ENCODE data around the gene CACNA1B.

Gene CACNA1B

GRCh38 chr9:137912671-137913070 lies 35.1 kb downstream of the CACNA1B start:
- H4K8ac ChIP-seq (ENCODE audit: low read depth, low read length): no peak overlapping the region
- no peak overlapping the region for H2AK5ac ChIP-seq (ENCODE audit: low read depth, low read length)
- no peak overlapping the region for H3K4me2 ChIP-seq (ENCODE audit: insufficient read depth, low read length, poor library complexity, severe bottlenecking)
- H3K36me3 ChIP-seq (replicated peaks in 1 of 2; ENCODE audit: control insufficient read depth in 2 of 2, insufficient read depth in 2 of 2, low read length in 2 of 2): no peaks in the 10 kb centered on the region
- no peak overlapping the region for H2BK5ac ChIP-seq (ENCODE audit: low read length)
- H3K79me1 ChIP-seq (ENCODE audit: low read depth, low read length): peaks cover 2% of the 10 kb centered on the region
- no peak overlapping the region for H3K4ac ChIP-seq (ENCODE audit: low read length)
- H3K18ac ChIP-seq (ENCODE audit: low read length): no peak overlapping the region
- H3K14ac ChIP-seq (ENCODE audit: low read length): no peak overlapping the region
- no peak overlapping the region for H3K9ac ChIP-seq (ENCODE audit: low read depth, low read length, poor library complexity)
- no peak overlapping the region for H3K4me3 ChIP-seq (ENCODE audit: low read length in 2 of 2)
- no CpG with 5 or more reads among the region's 3 CpGs for WGBS, 2 donors (ENCODE audit: extremely low coverage in 2 of 2, insufficient read length in 2 of 2, insufficient replicate concordance in 1 of 2)
- no peak overlapping the region for H2BK120ac ChIP-seq (ENCODE audit: low read depth, low read length)
- no peak overlapping the region for H2AFZ ChIP-seq (ENCODE audit: low read length)
- H3K9me3 ChIP-seq (replicated peaks in 1 of 2; ENCODE audit: control insufficient read depth in 2 of 2, insufficient read depth in 1 of 2, low read depth in 1 of 2, low read length in 2 of 2): peaks cover 0 to 12% of the 10 kb centered on the region in 2 donors
- no peaks in the 10 kb centered on the region for H3K27me3 ChIP-seq (ENCODE audit: control insufficient read depth in 3 of 3, insufficient read depth in 3 of 3, low read depth in 1 of 3, low read length in 3 of 3)
- no peak overlapping the region for H3K27ac ChIP-seq (replicated peaks; ENCODE audit: low read length)
- no peak overlapping the region for H4K91ac ChIP-seq (ENCODE audit: low read depth, low read length, poor library complexity)
- H3K23ac ChIP-seq (ENCODE audit: low read depth, low read length, poor library complexity): no peak overlapping the region
- H3K4me1 ChIP-seq (ENCODE audit: control insufficient read depth in 2 of 2, insufficient read depth in 1 of 2, low read depth in 1 of 2, low read length in 2 of 2): no peaks in the 10 kb centered on the region
- H2BK15ac ChIP-seq (ENCODE audit: low read length): no peak overlapping the region
- H2BK12ac ChIP-seq (ENCODE audit: low read length): no peak overlapping the region
- no peak for DNase-seq (ENCODE audit: low spot score)

- no peak overlapping the region for H2BK15ac ChIP-seq (ENCODE audit: low read length)
- peaks cover 0 to 12% of the 10 kb centered on the region in 2 donors for H3K9me3 ChIP-seq (replicated peaks in 1 of 2; ENCODE audit: control insufficient read depth in 2 of 2, insufficient read depth in 1 of 2, low read depth in 1 of 2, low read length in 2 of 2)
- no peak overlapping the region for H3K23ac ChIP-seq (ENCODE audit: low read depth, low read length, poor library complexity)
These were observed 35.5 kb downstream of the CACNA1B start for GRCh38 chr9:137913132-137913531.

DNA sequence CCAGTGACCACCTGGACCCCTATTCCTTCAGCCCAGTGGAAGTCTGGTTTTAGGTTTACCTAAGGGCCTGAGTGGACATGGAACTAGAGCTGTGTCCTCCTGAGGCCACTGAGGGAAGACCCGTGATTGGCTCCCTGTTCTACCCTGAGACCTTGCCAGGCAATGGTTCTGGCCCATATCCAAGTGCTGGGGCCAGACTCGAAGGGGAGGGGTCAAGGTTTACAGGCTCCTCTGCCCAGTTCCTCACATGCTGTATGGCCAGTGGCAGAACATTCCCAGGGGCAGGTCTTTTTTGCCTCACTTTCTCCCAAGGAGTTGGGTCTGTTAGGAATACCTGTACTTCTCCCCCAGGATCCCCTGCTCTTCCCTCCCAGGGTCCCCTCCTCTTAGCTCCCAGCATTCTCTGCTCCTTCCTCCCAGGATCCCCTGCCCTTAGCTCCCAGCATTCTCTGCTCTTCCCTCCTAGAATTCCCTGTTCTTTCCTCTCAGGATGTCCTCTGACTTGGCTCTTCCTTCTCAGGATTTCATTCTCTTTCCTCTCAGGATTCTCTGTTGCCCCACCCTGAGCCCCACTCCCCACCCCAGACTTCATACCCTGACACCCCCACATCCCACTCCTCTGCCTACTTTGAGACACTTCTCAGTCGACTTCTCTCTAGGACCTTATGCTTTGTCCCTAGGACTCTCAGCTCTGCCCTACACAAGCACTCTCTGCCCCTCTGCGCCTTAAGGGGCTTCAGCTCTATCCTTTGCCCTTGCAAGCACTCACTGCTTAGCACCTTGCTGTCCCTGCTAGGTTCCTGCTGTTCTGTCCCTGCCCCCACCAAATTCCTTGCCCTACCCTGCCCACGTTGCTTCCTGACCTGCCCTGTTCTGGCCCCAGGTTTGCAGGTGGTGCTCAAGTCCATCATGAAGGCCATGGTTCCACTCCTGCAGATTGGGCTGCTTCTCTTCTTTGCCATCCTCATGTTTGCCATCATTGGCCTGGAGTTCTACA lies 36.5 kb downstream of the CACNA1B start:
- Histone ChIP-seq H3K4me2 (ENCODE audit: insufficient read depth, low read length, poor library complexity, severe bottlenecking) (no peak overlapping the region), H3K4me1 (ENCODE audit: control insufficient read depth in 2 of 2, insufficient read depth in 1 of 2, low read depth in 1 of 2, low read length in 2 of 2) (peaks cover 2 to 7% of the 10 kb centered on the region in 2 donors), H3K79me1 (ENCODE audit: low read depth, low read length) (peaks cover 2% of the 10 kb centered on the region), H2BK15ac (ENCODE audit: low read length) (no peak overlapping the region), H4K91ac (ENCODE audit: low read depth, low read length, poor library complexity) (no peak overlapping the region), H3K27ac (replicated peaks; ENCODE audit: low read length) (no peak overlapping the region), H2BK12ac (ENCODE audit: low read length) (no peak overlapping the region), H3K27me3 (ENCODE audit: control insufficient read depth in 3 of 3, insufficient read depth in 3 of 3, low read depth in 1 of 3, low read length in 3 of 3) (no peaks in the 10 kb centered on the region), H3K23ac (ENCODE audit: low read depth, low read length, poor library complexity) (peak overlapping the region; percentile 59), H3K4ac (ENCODE audit: low read length) (no peak overlapping the region), H4K8ac (ENCODE audit: low read depth, low read length) (peak overlapping the region; percentile 29), H3K18ac (ENCODE audit: low read length) (peak overlapping the region; percentile 49), H3K9ac (ENCODE audit: low read depth, low read length, poor library complexity) (no peak overlapping the region), H2BK120ac (ENCODE audit: low read depth, low read length) (no peak overlapping the region), H3K14ac (ENCODE audit: low read length) (no peak overlapping the region), H2AFZ (ENCODE audit: low read length) (no peak overlapping the region), H3K36me3 (replicated peaks in 1 of 2; ENCODE audit: control insufficient read depth in 2 of 2, insufficient read depth in 2 of 2, low read length in 2 of 2) (peaks cover 0 to under 1% of the 10 kb centered on the region in 2 donors), H3K9me3 (replicated peaks in 1 of 2; ENCODE audit: control insufficient read depth in 2 of 2, insufficient read depth in 1 of 2, low read depth in 1 of 2, low read length in 2 of 2) (peaks cover 0 to 13% of the 10 kb centered on the region in 2 donors), H3K4me3 (ENCODE audit: low read length in 2 of 2) (peak overlapping the region in 1 of 2 donors; percentile 53), H2BK5ac (ENCODE audit: low read length) (no peak overlapping the region), H2AK5ac (ENCODE audit: low read depth, low read length) (no peak overlapping the region)
- no peak for DNase-seq (ENCODE audit: low spot score)
- WGBS, 2 donors (ENCODE audit: extremely low coverage in 2 of 2, insufficient read length in 2 of 2, insufficient replicate concordance in 1 of 2): no CpG with 5 or more reads among the region's 5 CpGs

More at GRCh38 chr9:137913132-137913531, 35.5 kb downstream of the CACNA1B start:
- Histone ChIP-seq H4K91ac (ENCODE audit: low read depth, low read length, poor library complexity) (no peak overlapping the region), H3K4me3 (ENCODE audit: low read length in 2 of 2) (no peak overlapping the region), H3K14ac (ENCODE audit: low read length) (no peak overlapping the region), H3K18ac (ENCODE audit: low read length) (no peak overlapping the region), H4K8ac (ENCODE audit: low read depth, low read length) (no peak overlapping the region), H2AFZ (ENCODE audit: low read length) (no peak overlapping the region), H3K4me1 (ENCODE audit: control insufficient read depth in 2 of 2, insufficient read depth in 1 of 2, low read depth in 1 of 2, low read length in 2 of 2) (no peaks in the 10 kb centered on the region), H2BK120ac (ENCODE audit: low read depth, low read length) (no peak overlapping the region), H3K9ac (ENCODE audit: low read depth, low read length, poor library complexity) (no peak overlapping the region), H3K79me1 (ENCODE audit: low read depth, low read length) (peaks cover 2% of the 10 kb centered on the region), H3K4ac (ENCODE audit: low read length) (no peak overlapping the region), H2BK12ac (ENCODE audit: low read length) (no peak overlapping the region), H2BK5ac (ENCODE audit: low read length) (no peak overlapping the region), H3K36me3 (replicated peaks in 1 of 2; ENCODE audit: control insufficient read depth in 2 of 2, insufficient read depth in 2 of 2, low read length in 2 of 2) (no peaks in the 10 kb centered on the region), H3K4me2 (ENCODE audit: insufficient read depth, low read length, poor library complexity, severe bottlenecking) (no peak overlapping the region), H3K27me3 (ENCODE audit: control insufficient read depth in 3 of 3, insufficient read depth in 3 of 3, low read depth in 1 of 3, low read length in 3 of 3) (no peaks in the 10 kb centered on the region), H2AK5ac (ENCODE audit: low read depth, low read length) (no peak overlapping the region), H3K27ac (replicated peaks; ENCODE audit: low read length) (no peak overlapping the region)
- WGBS, 2 donors (ENCODE audit: extremely low coverage in 2 of 2, insufficient read length in 2 of 2, insufficient replicate concordance in 1 of 2): no CpG with 5 or more reads among the region's 7 CpGs
- no peak for DNase-seq (ENCODE audit: low spot score)

DNA sequence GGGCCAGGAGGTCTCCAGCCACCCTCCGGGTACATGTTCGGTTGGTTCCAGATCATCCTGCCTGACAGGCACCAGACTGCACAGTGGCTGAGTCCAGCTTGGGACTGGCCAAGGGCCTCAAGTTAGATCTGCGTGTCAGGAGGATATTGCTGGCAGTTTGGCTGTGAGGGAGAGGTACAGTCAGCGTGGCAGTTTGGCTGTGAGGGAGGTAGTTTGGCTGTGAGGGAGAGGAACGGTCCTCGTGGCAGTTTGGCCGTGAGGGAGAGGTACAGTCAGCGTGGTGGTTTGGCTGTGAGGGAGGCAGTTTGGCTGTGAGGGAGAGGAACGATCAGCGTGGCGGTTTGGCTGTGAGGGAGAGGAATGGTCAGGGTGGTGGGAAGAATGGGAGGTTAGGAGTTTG lies 39.0 kb downstream of the CACNA1B start:
- Histone ChIP-seq H3K23ac (ENCODE audit: low read depth, low read length, poor library complexity) (peak overlapping the region; percentile 52), H2BK15ac (ENCODE audit: low read length) (no peak overlapping the region), H3K27me3 (ENCODE audit: control insufficient read depth in 3 of 3, insufficient read depth in 3 of 3, low read depth in 1 of 3, low read length in 3 of 3) (no peaks in the 10 kb centered on the region), H4K91ac (ENCODE audit: low read depth, low read length, poor library complexity) (no peak overlapping the region), H2AK5ac (ENCODE audit: low read depth, low read length) (no peak overlapping the region), H2BK5ac (ENCODE audit: low read length) (peak overlapping the region; percentile 10), H2AFZ (ENCODE audit: low read length) (no peak overlapping the region), H3K14ac (ENCODE audit: low read length) (no peak overlapping the region), H3K4me3 (ENCODE audit: low read length in 2 of 2) (no peak overlapping the region), H3K4me1 (ENCODE audit: control insufficient read depth in 2 of 2, insufficient read depth in 1 of 2, low read depth in 1 of 2, low read length in 2 of 2) (peaks cover 10 to 12% of the 10 kb centered on the region in 2 donors), H4K8ac (ENCODE audit: low read depth, low read length) (no peak overlapping the region), H3K36me3 (replicated peaks in 1 of 2; ENCODE audit: control insufficient read depth in 2 of 2, insufficient read depth in 2 of 2, low read length in 2 of 2) (peaks cover 0 to 1% of the 10 kb centered on the region in 2 donors), H2BK12ac (ENCODE audit: low read length) (peak overlapping the region; percentile 75), H3K4ac (ENCODE audit: low read length) (no peak overlapping the region), H3K79me1 (ENCODE audit: low read depth, low read length) (peaks cover 2% of the 10 kb centered on the region), H3K27ac (replicated peaks; ENCODE audit: low read length) (no peak overlapping the region), H3K9me3 (replicated peaks in 1 of 2; ENCODE audit: control insufficient read depth in 2 of 2, insufficient read depth in 1 of 2, low read depth in 1 of 2, low read length in 2 of 2) (peaks cover 0 to 15% of the 10 kb centered on the region in 2 donors), H3K4me2 (ENCODE audit: insufficient read depth, low read length, poor library complexity, severe bottlenecking) (no peak overlapping the region), H3K18ac (ENCODE audit: low read length) (no peak overlapping the region), H2BK120ac (ENCODE audit: low read depth, low read length) (no peak overlapping the region), H3K9ac (ENCODE audit: low read depth, low read length, poor library complexity) (no peak overlapping the region)
- no CpG with 5 or more reads among the region's 11 CpGs for WGBS, 2 donors (ENCODE audit: extremely low coverage in 2 of 2, insufficient read length in 2 of 2, insufficient replicate concordance in 1 of 2)
- DNase-seq (ENCODE audit: low spot score): no peak
